Spleen (tissue), 7 donors: ENCODE results near the gene PCGF3.

Experiments used
- POLR2A ChIP-seq, 3 donors: fragments of 450-650 bp; IDR thresholded peaks; one replicate each; pipeline ENCODE4 v1.5.1; 2017; ENCODE audit warnings: antibody characterized with exemption in 3 of 3, mild to moderate bottlenecking in 1 of 3
- TF ChIP-seq, protein P1 (sequence below), 11 experiments: fragments of 200-600 bp in 7 of 11; fragments of 450-650 bp in 4 of 11; sonication (generic) in 4 of 11; IDR thresholded peaks in 8 of 11; conservative IDR thresholded peaks in 3 of 11; 1 replicate in 7 of 11; 2 replicates in 4 of 11; pipeline versions ENCODE4 v1.4.0 to v1.8.0; 2016 to 2021; ENCODE audit warnings: antibody characterized with exemption in 11 of 11, inconsistent platforms in 4 of 11, mild to moderate bottlenecking in 1 of 11
- donor health status: DM: no; HTN: no; CAD: no; lungs with moderate emphysema.
- donor health status: DM: no; HTN: no; CAD: no.
- donor health status: DM: no; HTN: no; CAD: no.

GRCh38 chr4:763191-763810 lies 57.7 kb downstream of the PCGF3 start:
- TF ChIP-seq, protein P1, sequence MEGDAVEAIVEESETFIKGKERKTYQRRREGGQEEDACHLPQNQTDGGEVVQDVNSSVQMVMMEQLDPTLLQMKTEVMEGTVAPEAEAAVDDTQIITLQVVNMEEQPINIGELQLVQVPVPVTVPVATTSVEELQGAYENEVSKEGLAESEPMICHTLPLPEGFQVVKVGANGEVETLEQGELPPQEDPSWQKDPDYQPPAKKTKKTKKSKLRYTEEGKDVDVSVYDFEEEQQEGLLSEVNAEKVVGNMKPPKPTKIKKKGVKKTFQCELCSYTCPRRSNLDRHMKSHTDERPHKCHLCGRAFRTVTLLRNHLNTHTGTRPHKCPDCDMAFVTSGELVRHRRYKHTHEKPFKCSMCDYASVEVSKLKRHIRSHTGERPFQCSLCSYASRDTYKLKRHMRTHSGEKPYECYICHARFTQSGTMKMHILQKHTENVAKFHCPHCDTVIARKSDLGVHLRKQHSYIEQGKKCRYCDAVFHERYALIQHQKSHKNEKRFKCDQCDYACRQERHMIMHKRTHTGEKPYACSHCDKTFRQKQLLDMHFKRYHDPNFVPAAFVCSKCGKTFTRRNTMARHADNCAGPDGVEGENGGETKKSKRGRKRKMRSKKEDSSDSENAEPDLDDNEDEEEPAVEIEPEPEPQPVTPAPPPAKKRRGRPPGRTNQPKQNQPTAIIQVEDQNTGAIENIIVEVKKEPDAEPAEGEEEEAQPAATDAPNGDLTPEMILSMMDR (IDR thresholded peaks at IDR 0.05 in 8 of 11, conservative IDR thresholded peaks at IDR 0.05 in 3 of 11): no peak
- TF ChIP-seq POLR2A (IDR thresholded peaks at IDR 0.05): no peak
